Activated CD4-positive, alpha-beta T cell treated with anti-CD3 and anti-CD28 coated beads for 48 hours (primary cell): ENCODE data around the gene MYOT.
"Not testable (repeated sequence)": the region's sequence is repeated elsewhere in the genome, so short reads cannot be mapped to it uniquely, and the experiment has no call there.

Experiments used
- DNase-seq: peaks from one replicate; pipeline ENCODE4 v3.0.0-alpha.2; 2020

Gene MYOT

GRCh38 chr5:137867664-137868063 lies at the start of gene MYOT:
Gene MYOT (plus strand): TSS chr5:137867860. CDS start chr5:137870652, 2,792 bp downstream.
- no peak for DNase-seq

DNA sequence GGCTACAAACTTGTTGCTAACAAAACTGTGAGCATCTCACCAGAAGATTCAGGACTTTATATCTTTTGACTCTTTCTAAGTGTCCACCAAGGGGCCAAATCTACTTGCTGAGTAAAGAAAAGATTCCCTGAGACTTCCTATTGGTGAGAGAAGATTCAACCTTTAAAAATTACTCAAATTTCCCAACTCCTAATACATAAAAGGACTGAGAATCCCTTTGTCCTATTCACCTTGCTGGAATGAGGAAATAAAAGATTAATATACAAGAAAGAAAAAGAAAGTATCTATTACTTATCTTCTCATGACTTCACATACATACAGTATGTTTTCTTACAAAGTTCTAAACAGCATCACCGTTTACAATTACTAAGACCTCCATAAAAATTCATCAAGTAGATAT lies 47.9 kb upstream of the MYOT start:
- no peak for DNase-seq

- DNase-seq: no peak
Measured at GRCh38 chr5:137822158-137822764, 45.4 kb upstream of the MYOT start.

DNA sequence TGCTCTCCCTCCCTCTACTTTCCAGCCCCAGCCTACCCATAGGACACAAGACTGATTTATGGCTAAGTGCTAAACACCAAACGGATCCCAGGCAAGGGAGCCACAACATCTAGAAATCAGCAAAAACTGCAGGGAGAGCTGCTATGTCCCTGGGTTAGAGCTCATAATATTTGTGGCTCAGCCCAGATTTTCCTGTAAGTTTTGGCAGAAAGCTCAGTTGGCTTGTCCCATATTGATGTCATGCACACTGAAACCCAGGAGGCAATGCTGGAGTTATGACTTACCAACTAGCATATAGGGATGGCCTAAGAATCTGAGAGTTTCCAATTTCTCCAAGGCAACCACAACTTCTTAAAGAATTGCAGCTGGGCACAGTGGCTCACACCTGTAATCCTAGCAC lies 44.7 kb upstream of the MYOT start:
- no peak for DNase-seq

GRCh38 chr5:137825165-137825564 lies 42.5 kb upstream of the MYOT start:
- DNase-seq: no peak

DNA sequence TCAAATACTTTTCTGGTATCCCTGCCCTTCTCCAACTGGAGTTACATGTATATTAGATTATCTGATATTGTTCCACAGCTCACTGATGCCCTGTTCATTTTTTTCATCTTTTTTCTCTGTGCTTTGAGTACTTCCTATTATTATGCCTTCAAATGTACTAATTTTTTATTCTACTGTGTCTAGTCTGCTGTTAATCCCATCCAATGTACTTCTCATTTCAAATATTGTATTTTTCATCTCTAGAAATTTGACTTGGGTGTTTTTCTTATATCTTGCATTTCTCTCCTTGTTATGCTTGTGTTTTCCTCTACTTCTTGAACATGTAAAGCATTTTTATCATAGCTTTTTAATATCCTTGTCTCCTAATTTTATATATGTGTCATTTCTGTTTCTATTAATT lies 41.6 kb upstream of the MYOT start:
- no peak for DNase-seq

DNA sequence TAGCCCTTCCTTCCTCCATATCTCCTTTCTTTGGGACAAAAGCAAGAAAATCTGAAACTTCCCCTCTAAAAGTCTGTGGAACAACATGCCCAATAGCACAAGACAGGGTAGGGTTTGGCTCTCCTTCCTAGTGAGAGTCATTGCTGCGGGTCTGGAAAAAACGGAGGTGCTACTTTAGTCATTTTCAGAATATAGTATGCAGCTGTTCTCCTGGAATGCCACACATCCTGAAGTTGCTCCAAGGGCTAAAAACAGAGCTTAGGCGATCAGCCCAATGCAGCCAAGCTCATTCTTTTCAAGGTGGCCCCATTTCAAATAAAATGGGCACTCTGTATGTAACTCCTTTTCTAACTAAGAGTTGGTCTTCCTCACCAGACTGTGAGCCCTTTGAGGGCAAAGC lies 39.5 kb upstream of the MYOT start:
- no peak for DNase-seq

GRCh38 chr5:137828664-137829063 lies 39.0 kb upstream of the MYOT start:
- DNase-seq: no peak

GRCh38 chr5:137831105-137831504 lies 36.6 kb upstream of the MYOT start:
- no peak for DNase-seq

GRCh38 chr5:137831526-137831925 lies 36.1 kb upstream of the MYOT start:
- no peak for DNase-seq

DNA sequence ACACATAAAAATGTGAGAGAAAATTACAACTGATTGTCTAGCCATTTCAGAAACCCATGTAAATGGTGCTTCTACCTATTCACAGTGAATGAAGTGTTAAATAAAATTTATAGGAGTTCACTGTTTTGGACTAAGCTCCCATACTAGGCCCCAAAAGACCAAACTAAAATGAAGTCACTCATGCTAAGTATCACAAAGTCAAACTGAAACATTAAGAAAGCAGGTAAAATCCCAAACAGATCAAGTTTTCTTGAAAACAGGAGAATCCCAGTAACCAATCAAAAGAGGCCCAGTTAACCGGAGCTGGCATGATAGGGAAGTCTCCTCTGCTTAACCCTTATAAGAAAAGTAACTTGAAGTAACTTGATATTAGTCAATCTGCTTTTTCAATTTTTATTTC lies 35.2 kb upstream of the MYOT start:
- no peak for DNase-seq

- no peak for DNase-seq
Measured at GRCh38 chr5:137833463-137833862, 34.2 kb upstream of the MYOT start.

GRCh38 chr5:137834498-137835049 lies 33.1 kb upstream of the MYOT start:
- no peak for DNase-seq

- DNase-seq: no peak
Measured at GRCh38 chr5:137836298-137836697, 31.4 kb upstream of the MYOT start.

GRCh38 chr5:137836997-137837396 lies 30.7 kb upstream of the MYOT start:
- no peak for DNase-seq

GRCh38 chr5:137837491-137838394 lies 29.9 kb upstream of the MYOT start:
- no peak for DNase-seq

DNA sequence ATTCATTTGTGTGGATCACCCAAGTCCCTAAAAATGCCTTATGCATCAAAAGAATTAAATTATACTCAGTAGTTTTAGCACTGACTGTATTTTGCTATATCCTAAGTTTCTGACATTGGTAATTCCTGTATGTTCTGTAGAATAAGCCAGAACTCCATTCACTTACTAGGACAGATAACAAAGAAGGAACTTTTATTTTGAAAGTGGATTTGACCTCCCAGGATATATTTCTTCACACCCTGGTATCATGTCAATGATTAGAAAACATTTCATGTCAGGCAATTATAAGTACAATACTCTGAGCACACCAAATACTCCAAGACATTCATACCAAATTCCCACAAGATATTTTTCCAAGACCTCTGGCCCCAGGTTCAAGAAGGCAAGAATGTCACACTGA lies 28.7 kb upstream of the MYOT start:
- DNase-seq: no peak

DNA sequence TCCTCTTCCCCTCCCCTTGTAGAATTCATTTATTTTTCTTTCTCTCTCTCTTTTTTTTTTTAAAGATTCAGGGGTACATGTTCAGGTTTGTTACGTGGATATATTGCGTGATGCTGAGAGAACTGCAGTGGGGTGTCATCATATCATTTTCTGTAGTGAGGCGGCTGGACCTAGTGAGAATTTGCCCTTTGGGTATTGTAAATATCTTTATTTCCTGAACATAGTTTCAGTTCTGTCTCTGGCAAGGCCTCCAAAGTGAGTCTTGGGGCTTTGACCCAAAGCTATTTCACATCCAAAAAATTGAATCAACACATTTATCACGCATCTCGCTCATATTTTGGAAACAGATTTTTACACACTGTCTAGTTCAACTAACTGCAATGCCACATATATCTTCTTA lies 25.4 kb upstream of the MYOT start:
- DNase-seq: no peak

DNA sequence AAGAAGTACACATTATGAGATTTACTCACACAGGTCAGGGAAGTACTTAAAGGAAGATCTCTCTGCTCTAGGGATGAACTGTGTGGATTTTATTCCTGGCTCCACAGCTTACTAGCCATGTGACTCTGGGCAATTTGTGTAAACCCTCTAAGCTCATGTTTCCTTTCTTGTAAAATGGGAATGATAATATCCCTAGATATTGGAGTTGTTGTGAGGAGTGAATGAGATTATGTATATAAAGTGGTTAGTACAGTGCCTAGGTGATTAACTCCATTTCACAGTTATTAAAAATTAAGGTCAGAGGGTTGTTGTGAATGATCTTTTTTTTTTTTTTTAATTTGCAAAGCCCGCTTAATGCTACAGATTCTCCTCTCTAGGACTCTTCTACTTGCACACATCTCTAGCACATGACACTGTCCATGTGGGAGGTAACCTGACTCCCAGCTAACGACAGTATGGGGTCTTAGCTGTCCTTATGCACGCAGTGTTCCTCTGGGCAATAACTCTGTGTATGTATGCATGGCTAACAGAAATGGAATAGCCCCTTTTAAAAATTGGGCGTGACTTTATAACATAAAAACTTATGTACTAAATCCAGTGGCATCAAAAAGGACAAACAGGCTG lies 23.9 kb upstream of the MYOT start:
- no peak for DNase-seq

DNA sequence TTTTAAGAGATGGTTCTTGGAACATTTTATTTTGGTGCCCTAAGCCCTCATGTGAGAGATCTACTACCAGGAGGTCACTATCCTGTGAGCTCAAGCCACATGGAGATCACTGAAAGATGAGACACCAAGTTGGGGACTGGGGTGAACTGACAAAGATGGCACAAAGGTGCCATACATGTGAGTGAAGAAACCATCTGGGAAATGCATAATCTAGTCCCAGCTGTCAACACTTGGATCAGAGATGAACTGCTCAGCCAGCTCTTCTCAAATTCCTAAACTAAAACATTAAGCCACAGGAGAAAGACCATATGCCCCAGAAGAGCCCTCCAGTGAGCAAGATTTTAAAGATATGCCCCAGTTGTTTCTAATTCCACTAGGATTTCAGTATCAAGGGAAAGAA lies 22.2 kb upstream of the MYOT start:
- DNase-seq: no peak

DNA sequence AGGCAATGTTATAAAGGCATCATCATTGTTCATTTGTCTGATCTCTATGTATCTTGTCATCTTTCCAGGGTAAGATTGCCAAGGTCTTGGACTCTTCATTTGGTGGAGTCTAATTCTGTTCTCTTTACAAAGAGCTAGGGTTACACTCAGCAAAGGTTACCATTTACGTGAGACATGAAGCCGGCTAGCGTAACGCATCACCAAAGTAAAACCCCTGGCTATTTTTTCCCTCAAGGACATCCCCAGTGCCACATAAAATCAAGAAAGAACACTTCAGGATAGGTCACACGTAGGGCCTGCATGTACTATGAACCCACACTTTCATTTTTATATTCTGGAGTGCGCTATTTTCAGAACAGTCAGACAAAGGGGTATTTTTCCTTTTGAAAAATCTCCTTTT lies 20.0 kb upstream of the MYOT start:
- DNase-seq: no peak

DNA sequence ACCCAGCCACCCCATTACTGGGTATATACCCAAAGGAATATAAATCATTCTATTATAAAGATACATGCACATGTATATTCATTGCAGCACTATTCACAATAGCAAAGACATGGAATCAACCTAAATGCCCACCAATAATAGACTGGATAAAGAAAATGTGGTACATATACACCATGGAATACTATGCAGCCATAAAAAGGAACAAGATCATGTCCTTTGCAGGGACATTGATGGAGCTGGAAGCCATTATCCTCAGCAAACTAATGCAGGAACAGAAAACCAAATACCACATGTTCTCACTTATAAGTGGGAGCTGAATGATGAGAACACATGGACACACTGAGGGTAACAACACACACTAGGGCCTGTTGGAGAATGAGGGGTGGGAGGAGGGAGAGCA lies 14.5 kb upstream of the MYOT start:
- not testable (repeated sequence) for DNase-seq

- DNase-seq: no peak
Measured at GRCh38 chr5:137856201-137856600, 11.5 kb upstream of the MYOT start.
